ENCODE measurements around the gene HAUS7.

The HAUS7 gene

GRCh38 chrX:153434801-153435200 lies 35.6 kb downstream of the HAUS7 start:
- WGBS (ENCODE audit: insufficient coverage) = 97% methylated on average over 8 of the region's 8 CpGs
- ChIA-PET POLR2A (no interaction called here), CTCF (interaction anchor here (1.1 kb wide), 1 partner anchor 402 kb away, joined by 3 read pairs; no protein-coding TSS in a partner anchor)
- peaks cover 0 to 18% (median 0%) of the 10 kb centered on the region in 5 experiments for H3K27me3 ChIP-seq (replicated peaks in 2 of 5; ENCODE audit: control insufficient read depth in 4 of 5, insufficient read depth in 5 of 5, low read length in 4 of 5)
- no peak for DNase-seq
- no peak overlapping the region for H3K4me3 ChIP-seq (ENCODE audit: control insufficient read depth in 1 of 7, extremely low read depth in 1 of 7, insufficient read depth in 4 of 7, low read depth in 2 of 7, low read length in 6 of 7)
- no peaks in the 10 kb centered on the region for H3K36me3 ChIP-seq (ENCODE audit: control insufficient read depth in 4 of 4, insufficient read depth in 4 of 4, low read length in 3 of 4)
- no peak overlapping the region for H3K27ac ChIP-seq (ENCODE audit: insufficient read depth in 1 of 2, low read depth in 1 of 2, low read length in 2 of 2, poor library complexity in 1 of 2, severe bottlenecking in 2 of 2)
- no peaks in the 10 kb centered on the region for H3K4me1 ChIP-seq (ENCODE audit: control extremely low read depth in 1 of 4, control insufficient read depth in 4 of 4, insufficient read depth in 4 of 4, low read length in 3 of 4)
- H3K9me3 ChIP-seq (ENCODE audit: control extremely low read depth in 1 of 5, control insufficient read depth in 4 of 5, insufficient read depth in 2 of 5, low read depth in 1 of 5, low read length in 4 of 5) = peaks cover 0 to 13% (median 2%) of the 10 kb centered on the region in 5 experiments

GRCh38 chrX:153433781-153434285 lies 36.5 kb downstream of the HAUS7 start:
- no peak for DNase-seq
- Histone ChIP-seq H3K36me3 (ENCODE audit: control insufficient read depth in 4 of 4, insufficient read depth in 4 of 4, low read length in 3 of 4) (no peaks in the 10 kb centered on the region), H3K27ac (ENCODE audit: insufficient read depth in 1 of 2, low read depth in 1 of 2, low read length in 2 of 2, poor library complexity in 1 of 2, severe bottlenecking in 2 of 2) (no peak overlapping the region), H3K9me3 (ENCODE audit: control extremely low read depth in 1 of 5, control insufficient read depth in 4 of 5, insufficient read depth in 2 of 5, low read depth in 1 of 5, low read length in 4 of 5) (peaks cover 0 to 11% (median 2%) of the 10 kb centered on the region in 5 experiments), H3K4me3 (ENCODE audit: control insufficient read depth in 1 of 7, extremely low read depth in 1 of 7, insufficient read depth in 4 of 7, low read depth in 2 of 7, low read length in 6 of 7) (no peak overlapping the region), H3K4me1 (ENCODE audit: control extremely low read depth in 1 of 4, control insufficient read depth in 4 of 4, insufficient read depth in 4 of 4, low read length in 3 of 4) (no peaks in the 10 kb centered on the region), H3K27me3 (replicated peaks in 2 of 5; ENCODE audit: control insufficient read depth in 4 of 5, insufficient read depth in 5 of 5, low read length in 4 of 5) (peaks cover 0 to 18% (median 0%) of the 10 kb centered on the region in 5 experiments)
- POLR2A ChIA-PET = no interaction called here
- CTCF ChIA-PET = interaction anchor here (1.1 to 1.4 kb wide), 2 partner anchors 401 to 492 kb away, joined by 3 read pairs; no protein-coding TSS in a partner anchor
- WGBS (ENCODE audit: insufficient coverage) = 94% methylated on average over 17 of the region's 17 CpGs

- Histone ChIP-seq H3K36me3 (ENCODE audit: control insufficient read depth in 4 of 4, insufficient read depth in 4 of 4, low read length in 3 of 4) (no peaks in the 10 kb centered on the region), H3K9me3 (ENCODE audit: control extremely low read depth in 1 of 5, control insufficient read depth in 4 of 5, insufficient read depth in 2 of 5, low read depth in 1 of 5, low read length in 4 of 5) (peaks cover 0 to 11% (median 2%) of the 10 kb centered on the region in 5 experiments), H3K4me1 (ENCODE audit: control extremely low read depth in 1 of 4, control insufficient read depth in 4 of 4, insufficient read depth in 4 of 4, low read length in 3 of 4) (no peaks in the 10 kb centered on the region), H3K27ac (ENCODE audit: insufficient read depth in 1 of 2, low read depth in 1 of 2, low read length in 2 of 2, poor library complexity in 1 of 2, severe bottlenecking in 2 of 2) (no peak overlapping the region), H3K27me3 (replicated peaks in 2 of 5; ENCODE audit: control insufficient read depth in 4 of 5, insufficient read depth in 5 of 5, low read length in 4 of 5) (peaks cover 0 to 15% (median 0%) of the 10 kb centered on the region in 5 experiments), H3K4me3 (ENCODE audit: control insufficient read depth in 1 of 7, extremely low read depth in 1 of 7, insufficient read depth in 4 of 7, low read depth in 2 of 7, low read length in 6 of 7) (no peak overlapping the region)
- ChIA-PET POLR2A (no interaction called here), CTCF (interaction anchor here (1.4 kb wide), 1 partner anchor 492 kb away, joined by 3 read pairs; no protein-coding TSS in a partner anchor)
- 92% methylated on average over 12 of the region's 12 CpGs for WGBS (ENCODE audit: insufficient coverage)
- DNase-seq = no peak
These were observed 37.2 kb downstream of the HAUS7 start for GRCh38 chrX:153433161-153433680.

GRCh38 chrX:153430796-153431195 lies 39.6 kb downstream of the HAUS7 start:
- POLR2A ChIA-PET = no interaction called here
- Histone ChIP-seq H3K36me3 (ENCODE audit: control insufficient read depth in 4 of 4, insufficient read depth in 4 of 4, low read length in 3 of 4) (no peaks in the 10 kb centered on the region), H3K27me3 (replicated peaks in 2 of 5; ENCODE audit: control insufficient read depth in 4 of 5, insufficient read depth in 5 of 5, low read length in 4 of 5) (peaks cover 0 to 18% (median 0%) of the 10 kb centered on the region in 5 experiments), H3K4me3 (ENCODE audit: control insufficient read depth in 1 of 7, extremely low read depth in 1 of 7, insufficient read depth in 4 of 7, low read depth in 2 of 7, low read length in 6 of 7) (no peak overlapping the region), H3K4me1 (ENCODE audit: control extremely low read depth in 1 of 4, control insufficient read depth in 4 of 4, insufficient read depth in 4 of 4, low read length in 3 of 4) (no peaks in the 10 kb centered on the region), H3K27ac (ENCODE audit: insufficient read depth in 1 of 2, low read depth in 1 of 2, low read length in 2 of 2, poor library complexity in 1 of 2, severe bottlenecking in 2 of 2) (no peak overlapping the region), H3K9me3 (ENCODE audit: control extremely low read depth in 1 of 5, control insufficient read depth in 4 of 5, insufficient read depth in 2 of 5, low read depth in 1 of 5, low read length in 4 of 5) (peaks cover 0 to 15% (median 2%) of the 10 kb centered on the region in 5 experiments)
- no peak for DNase-seq
- CTCF ChIA-PET = no interaction called here
- 90% methylated on average over 6 of the region's 6 CpGs for WGBS (ENCODE audit: insufficient coverage)

- no peak overlapping the region for H3K4me3 ChIP-seq (ENCODE audit: control insufficient read depth in 1 of 7, extremely low read depth in 1 of 7, insufficient read depth in 4 of 7, low read depth in 2 of 7, low read length in 6 of 7)
- H3K36me3 ChIP-seq (ENCODE audit: control insufficient read depth in 4 of 4, insufficient read depth in 4 of 4, low read length in 3 of 4) = peaks cover 0 to 7% (median 0%) of the 10 kb centered on the region in 4 experiments
- CTCF ChIA-PET = interaction anchor here (1.7 kb wide), 1 partner anchor 12 kb away, joined by 3 read pairs; no protein-coding TSS in a partner anchor
- POLR2A ChIA-PET = no interaction called here
- peaks cover 0 to 12% (median 2%) of the 10 kb centered on the region in 5 experiments for H3K9me3 ChIP-seq (ENCODE audit: control extremely low read depth in 1 of 5, control insufficient read depth in 4 of 5, insufficient read depth in 2 of 5, low read depth in 1 of 5, low read length in 4 of 5)
- H3K4me1 ChIP-seq (ENCODE audit: control extremely low read depth in 1 of 4, control insufficient read depth in 4 of 4, insufficient read depth in 4 of 4, low read length in 3 of 4) = no peaks in the 10 kb centered on the region
- WGBS (ENCODE audit: insufficient coverage) = 100% methylated on average over 2 of the region's 3 CpGs
- no peak for DNase-seq
- peaks cover 0 to 4% (median 0%) of the 10 kb centered on the region in 5 experiments for H3K27me3 ChIP-seq (replicated peaks in 2 of 5; ENCODE audit: control insufficient read depth in 4 of 5, insufficient read depth in 5 of 5, low read length in 4 of 5)
- no peak overlapping the region for H3K27ac ChIP-seq (ENCODE audit: insufficient read depth in 1 of 2, low read depth in 1 of 2, low read length in 2 of 2, poor library complexity in 1 of 2, severe bottlenecking in 2 of 2)
These were observed 44.2 kb downstream of the HAUS7 start for GRCh38 chrX:153426204-153426603.

GRCh38 chrX:153423652-153424051 lies 46.7 kb downstream of the HAUS7 start:
- CTCF ChIA-PET = interaction anchor here (1.2 kb wide), 1 partner anchor 9 kb away, joined by 3 read pairs; no protein-coding TSS in a partner anchor
- 92% methylated on average over 6 of the region's 8 CpGs for WGBS (ENCODE audit: insufficient coverage)
- H3K36me3 ChIP-seq (ENCODE audit: control insufficient read depth in 4 of 4, insufficient read depth in 4 of 4, low read length in 3 of 4) = peaks cover 0 to 18% (median 0%) of the 10 kb centered on the region in 4 experiments
- no peaks in the 10 kb centered on the region for H3K4me1 ChIP-seq (ENCODE audit: control extremely low read depth in 1 of 4, control insufficient read depth in 4 of 4, insufficient read depth in 4 of 4, low read length in 3 of 4)
- no peak for DNase-seq
- H3K27ac ChIP-seq (ENCODE audit: insufficient read depth in 1 of 2, low read depth in 1 of 2, low read length in 2 of 2, poor library complexity in 1 of 2, severe bottlenecking in 2 of 2) = no peak overlapping the region
- POLR2A ChIA-PET = no interaction called here
- no peak overlapping the region for H3K4me3 ChIP-seq (ENCODE audit: control insufficient read depth in 1 of 7, extremely low read depth in 1 of 7, insufficient read depth in 4 of 7, low read depth in 2 of 7, low read length in 6 of 7)
- H3K9me3 ChIP-seq (ENCODE audit: control extremely low read depth in 1 of 5, control insufficient read depth in 4 of 5, insufficient read depth in 2 of 5, low read depth in 1 of 5, low read length in 4 of 5) = peaks cover 0 to 7% (median 0%) of the 10 kb centered on the region in 5 experiments
- H3K27me3 ChIP-seq (replicated peaks in 2 of 5; ENCODE audit: control insufficient read depth in 4 of 5, insufficient read depth in 5 of 5, low read length in 4 of 5) = peaks cover 0 to 3% (median 0%) of the 10 kb centered on the region in 5 experiments

- Histone ChIP-seq H3K4me1 (ENCODE audit: control extremely low read depth in 1 of 4, control insufficient read depth in 4 of 4, insufficient read depth in 4 of 4, low read length in 3 of 4) (no peaks in the 10 kb centered on the region), H3K9me3 (ENCODE audit: control extremely low read depth in 1 of 5, control insufficient read depth in 4 of 5, insufficient read depth in 2 of 5, low read depth in 1 of 5, low read length in 4 of 5) (peaks cover 0 to 3% (median 0%) of the 10 kb centered on the region in 5 experiments), H3K4me3 (ENCODE audit: control insufficient read depth in 1 of 7, extremely low read depth in 1 of 7, insufficient read depth in 4 of 7, low read depth in 2 of 7, low read length in 6 of 7) (no peak overlapping the region), H3K36me3 (ENCODE audit: control insufficient read depth in 4 of 4, insufficient read depth in 4 of 4, low read length in 3 of 4) (peaks cover 0 to 18% (median 0%) of the 10 kb centered on the region in 4 experiments), H3K27me3 (replicated peaks in 2 of 5; ENCODE audit: control insufficient read depth in 4 of 5, insufficient read depth in 5 of 5, low read length in 4 of 5) (no peaks in the 10 kb centered on the region), H3K27ac (ENCODE audit: insufficient read depth in 1 of 2, low read depth in 1 of 2, low read length in 2 of 2, poor library complexity in 1 of 2, severe bottlenecking in 2 of 2) (no peak overlapping the region)
- ChIA-PET CTCF (no interaction called here), POLR2A (no interaction called here)
- 96% methylated on average over 13 of the region's 18 CpGs for WGBS (ENCODE audit: insufficient coverage)
- DNase-seq = no peak
These were observed 48.5 kb downstream of the HAUS7 start for GRCh38 chrX:153421856-153422255.
